D721Med (cell line): Measurements from ENCODE around the gene COL4A2.

Source experiments
- DNase-seq: peaks from one replicate; pipeline ENCODE4 v3.0.0; 2011; ENCODE audit warnings: low spot score; ENCODE audit not compliant: insufficient read length
- FAIRE-seq: peaks from 2 replicates; lab custom pipeline; 2011; peaks lifted over from hg19 to GRCh38; lab: Jason Lieb, UNC
- CTCF ChIP-seq: IDR thresholded peaks from 2 replicates; pipeline ENCODE4 v1.5.1; 2012; ENCODE audit warnings: mild to moderate bottlenecking, control low read depth; ENCODE audit not compliant: insufficient read depth; ENCODE audit errors: missing control alignments

COL4A2 gene

GRCh38 chr13:110345701-110346100 lies 38.6 kb downstream of the COL4A2 start:
- no peak for TF ChIP-seq CTCF
- FAIRE-seq = no peak
- DNase-seq = no peak

GRCh38 chr13:110346661-110347067 lies 39.6 kb downstream of the COL4A2 start:
- no peak for TF ChIP-seq CTCF
- no peak for FAIRE-seq
- DNase-seq = no peak

GRCh38 chr13:110347088-110347487 lies 40.0 kb downstream of the COL4A2 start:
- DNase-seq = no peak
- TF ChIP-seq CTCF = no peak
- no peak for FAIRE-seq

- DNase-seq = no peak
- TF ChIP-seq CTCF = no peak
- no peak for FAIRE-seq
Measured at GRCh38 chr13:110347535-110348308, 40.6 kb downstream of the COL4A2 start.

- TF ChIP-seq CTCF = no peak
- DNase-seq (no peak), FAIRE-seq (no peak)
Measured at GRCh38 chr13:110348309-110349105, 41.4 kb downstream of the COL4A2 start.

GRCh38 chr13:110349239-110349638 lies 42.2 kb downstream of the COL4A2 start:
- TF ChIP-seq CTCF = no peak
- FAIRE-seq (no peak), DNase-seq (no peak)
